ENCODE results near the gene CLCN3. TPM values are rescaled to one million over a fixed set of nuclear protein-coding genes. Genes with fewer than 3 reads are reported as not detected.

Gene CLCN3
- total RNA-seq, 1 donor from 2014 or later: 54.1 TPM

DNA sequence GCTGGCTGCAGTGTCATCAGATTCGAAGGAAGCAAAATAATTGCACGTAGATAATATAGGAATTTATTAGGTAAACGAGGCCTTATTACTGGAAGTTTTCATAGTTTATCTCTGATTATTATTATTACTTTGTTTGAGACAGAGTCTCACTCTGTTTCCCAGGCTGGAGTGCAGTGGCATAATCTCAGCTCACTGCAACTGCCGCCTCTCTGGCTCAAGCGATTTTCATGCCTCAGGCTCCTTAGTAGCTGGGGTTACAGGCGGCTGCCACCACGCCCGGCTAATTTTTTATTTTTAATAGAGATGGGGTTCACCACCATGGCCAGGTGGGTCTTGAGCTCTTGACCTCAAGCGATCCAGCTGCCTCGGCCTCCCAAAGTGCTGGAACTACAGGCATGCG is 12.5 kb downstream of the CLCN3 start:
- DNase-seq: no peak
- H3K36me3 ChIP-seq: peaks cover 20% of the 10 kb centered on the region
- H3K4me1 ChIP-seq: peaks cover 42% of the 10 kb centered on the region
- TF ChIP-seq CTCF (IDR thresholded peaks at IDR 0.05; ENCODE audit: borderline replicate concordance): no peak
- H3K9me3 ChIP-seq (replicated peaks): no peaks in the 10 kb centered on the region
- no peaks in the 10 kb centered on the region for H3K27me3 ChIP-seq (ENCODE audit: low read depth)
- intact Hi-C loops (cut with micrococcal nuclease): no loop called here
- no peak overlapping the region for H3K27ac ChIP-seq (replicated peaks)
- no peak overlapping the region for H3K4me3 ChIP-seq

DNA sequence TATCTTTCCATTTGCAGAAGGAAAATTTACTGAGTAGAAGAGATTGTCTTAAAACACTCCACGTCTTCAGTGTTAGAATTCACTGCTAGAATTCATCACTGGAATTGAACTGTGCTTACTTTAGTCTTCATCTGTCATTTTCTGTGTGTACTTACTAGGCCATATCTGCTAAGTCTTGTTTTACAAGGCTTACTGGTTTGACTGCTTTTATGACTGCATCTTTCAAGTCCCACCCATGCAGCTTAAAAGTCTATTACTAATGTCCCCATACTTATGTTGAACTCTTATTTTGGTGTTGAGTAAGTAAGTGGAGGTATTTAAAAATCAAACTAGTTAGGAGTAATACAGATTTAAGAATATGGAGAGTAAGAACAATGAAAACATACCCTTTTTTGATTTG is 14.6 kb downstream of the CLCN3 start:
- Histone ChIP-seq H3K4me1 (peaks cover 39% of the 10 kb centered on the region), H3K27ac (replicated peaks) (peak overlapping the region; percentile 3), H3K9me3 (replicated peaks) (no peaks in the 10 kb centered on the region), H3K36me3 (peaks cover 39% of the 10 kb centered on the region), H3K4me3 (no peak overlapping the region), H3K27me3 (ENCODE audit: low read depth) (no peaks in the 10 kb centered on the region)
- no peak for TF ChIP-seq CTCF (IDR thresholded peaks at IDR 0.05; ENCODE audit: borderline replicate concordance)
- DNase-seq: no peak
- intact Hi-C loops (cut with micrococcal nuclease): no loop called here

- peak overlapping the region; percentile 25 for H3K27ac ChIP-seq (replicated peaks)
- DNase-seq: no peak
- no peaks in the 10 kb centered on the region for H3K9me3 ChIP-seq (replicated peaks)
- intact Hi-C loops (cut with micrococcal nuclease): no loop called here
- peaks cover 28% of the 10 kb centered on the region for H3K4me1 ChIP-seq
- TF ChIP-seq CTCF (IDR thresholded peaks at IDR 0.05; ENCODE audit: borderline replicate concordance): no peak
- no peaks in the 10 kb centered on the region for H3K27me3 ChIP-seq (ENCODE audit: low read depth)
- no peak overlapping the region for H3K4me3 ChIP-seq
- peaks cover 69% of the 10 kb centered on the region for H3K36me3 ChIP-seq
Measured at GRCh38 chr4:169640261-169640870, 20.0 kb downstream of the CLCN3 start.

DNA sequence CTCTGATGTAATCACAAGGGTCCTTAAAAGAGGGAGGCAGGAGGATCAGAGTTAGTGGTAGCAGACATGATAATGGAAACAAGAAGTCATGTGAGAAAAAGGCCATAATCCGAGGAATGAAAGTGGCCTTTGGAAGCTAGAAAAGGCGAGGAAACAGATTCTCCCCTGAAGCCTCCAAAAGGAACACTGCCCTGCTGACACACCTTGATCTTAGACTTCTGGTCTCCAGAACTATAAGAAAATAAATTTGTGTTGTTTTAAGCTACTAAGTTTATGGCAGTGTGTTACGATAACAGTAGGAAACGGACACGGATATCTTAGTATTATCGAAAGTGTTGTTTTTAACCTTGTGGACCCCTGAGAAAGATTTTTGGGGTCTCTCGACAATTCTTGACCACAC is 24.4 kb downstream of the CLCN3 start:
- intact Hi-C loops (cut with micrococcal nuclease): no loop called here
- Histone ChIP-seq H3K36me3 (peaks cover 35% of the 10 kb centered on the region), H3K4me3 (no peak overlapping the region), H3K27ac (replicated peaks) (peak overlapping the region; percentile 64), H3K27me3 (ENCODE audit: low read depth) (no peaks in the 10 kb centered on the region), H3K4me1 (peaks cover 39% of the 10 kb centered on the region), H3K9me3 (replicated peaks) (no peaks in the 10 kb centered on the region)
- DNase-seq: no peak
- TF ChIP-seq CTCF (IDR thresholded peaks at IDR 0.05; ENCODE audit: borderline replicate concordance): no peak

DNA sequence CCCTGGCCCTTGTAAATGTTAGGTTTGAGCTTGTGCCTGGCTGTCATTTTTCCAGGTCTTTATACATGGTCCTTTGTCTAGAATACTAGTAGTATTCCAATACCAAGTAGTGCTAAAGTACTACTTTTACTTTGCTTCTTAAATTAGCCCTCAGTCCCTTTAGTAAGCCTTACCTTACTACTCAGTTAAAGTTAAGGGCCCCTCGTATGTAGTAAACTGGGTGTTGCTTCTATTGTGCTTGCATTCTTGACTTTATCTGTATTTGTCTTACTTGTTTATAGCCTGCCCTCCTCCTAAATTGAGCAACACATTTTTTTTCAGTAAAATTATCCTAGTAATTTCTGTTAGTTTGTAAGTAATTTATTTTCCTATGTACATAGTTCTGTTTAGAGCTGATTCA is 25.2 kb downstream of the CLCN3 start:
- Histone ChIP-seq H3K27ac (replicated peaks) (peak overlapping the region; percentile 64), H3K36me3 (peaks cover 34% of the 10 kb centered on the region), H3K27me3 (ENCODE audit: low read depth) (no peaks in the 10 kb centered on the region), H3K9me3 (replicated peaks) (no peaks in the 10 kb centered on the region), H3K4me3 (no peak overlapping the region), H3K4me1 (peaks cover 39% of the 10 kb centered on the region)
- no peak for TF ChIP-seq CTCF (IDR thresholded peaks at IDR 0.05; ENCODE audit: borderline replicate concordance)
- intact Hi-C loops (cut with micrococcal nuclease): no loop called here
- DNase-seq: no peak
